GM23338 (cell line): Measurements from ENCODE around the gene PPM1N. TPM values are rescaled to one million over a fixed set of nuclear protein-coding genes. Genes with fewer than 3 reads are reported as not detected.

Experiments used
- ATAC-seq: fragments of 200-7000 bp; cut with Tn5 transposase; 3 replicates; pipeline ENCODE4 v1.9.1; 2020
- DNase-seq: peaks from one replicate; pipeline ENCODE4 v3.0.0-alpha.2; 2015; ENCODE audit warnings: low spot score
- H2AFZ ChIP-seq: fragments of 200-600 bp; sonication (generic); 2 replicates; pipeline ENCODE4 v1.8.0; 2016; ENCODE audit warnings: antibody characterized with exemption, mild to moderate bottlenecking, moderate library complexity
- H3F3A ChIP-seq: fragments of 200-600 bp; sonication (generic); replicated peaks from 2 replicates; pipeline ENCODE4 v1.8.0; 2017; ENCODE audit warnings: antibody characterized with exemption, mixed run types, low read depth
- H3K27ac ChIP-seq: fragments of 200-600 bp; sonication (generic); 2 replicates; pipeline ENCODE4 v1.6.1; 2016; ENCODE audit warnings: low read depth
- H3K27me3 ChIP-seq: fragments of 200-600 bp; sonication (generic); 2 replicates; pipeline ENCODE4 v1.8.0; 2016; ENCODE audit warnings: mild to moderate bottlenecking, mixed run types, moderate library complexity; ENCODE audit not compliant: insufficient read depth
- H3K36me3 ChIP-seq: fragments of 200-600 bp; sonication (generic); 2 replicates; pipeline ENCODE4 v1.8.0; 2016; ENCODE audit warnings: mild to moderate bottlenecking; ENCODE audit not compliant: insufficient read depth
- H3K4me1 ChIP-seq: fragments of 200-600 bp; sonication (generic); 2 replicates; pipeline ENCODE4 v1.8.0; 2016; ENCODE audit warnings: mild to moderate bottlenecking, moderate library complexity; ENCODE audit not compliant: insufficient read depth
- H3K4me2 ChIP-seq: fragments of 200-600 bp; sonication (generic); 2 replicates; pipeline ENCODE4 v1.7.1; 2017; ENCODE audit warnings: mixed run types
- H3K4me3 ChIP-seq: fragments of 200-600 bp; sonication (generic); 2 replicates; pipeline ENCODE4 v1.6.1; 2016; ENCODE audit warnings: mixed run types
- H3K79me2 ChIP-seq: fragments of 200-600 bp; sonication (generic); replicated peaks from 2 replicates; pipeline ENCODE4 v1.8.0; 2017; ENCODE audit warnings: mild to moderate bottlenecking; ENCODE audit not compliant: insufficient read depth
- H3K9me2 ChIP-seq: fragments of 200-600 bp; sonication (generic); 2 replicates; pipeline ENCODE4 v1.8.0; 2017; ENCODE audit not compliant: insufficient read depth
- H4K20me1 ChIP-seq: fragments of 200-600 bp; sonication (generic); replicated peaks from 2 replicates; pipeline ENCODE4 v1.8.0; 2017; ENCODE audit warnings: mild to moderate bottlenecking; ENCODE audit not compliant: insufficient read depth
- H3K27ac Mint-ChIP-seq: 2 replicates; pipeline ENCODE4 v1.8.0; 2020; ENCODE audit warnings: inconsistent platforms, mild to moderate bottlenecking, moderate library complexity, mixed read lengths
- H3K27me3 Mint-ChIP-seq: 3 replicates; pipeline ENCODE4 v1.8.0; 2022; ENCODE audit warnings: low read depth, mild to moderate bottlenecking, moderate library complexity, mixed read lengths, inconsistent platforms; ENCODE audit not compliant: insufficient read depth, poor library complexity
- H3K36me3 Mint-ChIP-seq: 3 replicates; pipeline ENCODE4 v1.8.0; 2021; ENCODE audit warnings: low read depth, mild to moderate bottlenecking, inconsistent platforms, moderate library complexity, mixed read lengths
- H3K4me1 Mint-ChIP-seq: 3 replicates; pipeline ENCODE4 v1.8.0; 2020; ENCODE audit warnings: mild to moderate bottlenecking, inconsistent platforms, mixed read lengths
- H3K4me3 Mint-ChIP-seq: 3 replicates; pipeline ENCODE4 v1.8.0; 2021; ENCODE audit warnings: moderate library complexity, mild to moderate bottlenecking, inconsistent platforms, mixed read lengths
- H3K9me3 Mint-ChIP-seq: 3 replicates; pipeline ENCODE4 v1.8.0; 2020; ENCODE audit warnings: moderate library complexity, mild to moderate bottlenecking, inconsistent platforms, mixed read lengths
- CREB1 ChIP-seq: fragments of 250-450 bp; sonication (Bioruptor Pico); IDR thresholded peaks from 2 replicates; pipeline ENCODE4 v1.5.0; 2020; ENCODE audit warnings: low read depth, mild to moderate bottlenecking, moderate library complexity
- JUNB ChIP-seq: IDR thresholded peaks from one replicate; pipeline ENCODE4 v1.6.1; 2016; ENCODE audit warnings: antibody characterized with exemption; ENCODE audit not compliant: unreplicated experiment
- NANOG ChIP-seq: IDR thresholded peaks from 2 replicates; pipeline ENCODE4 v1.6.1; 2016; ENCODE audit warnings: antibody characterized with exemption, borderline replicate concordance
- POLR2AphosphoS5 ChIP-seq: IDR thresholded peaks from 2 replicates; pipeline ENCODE4 v1.6.1; 2016; ENCODE audit warnings: antibody characterized with exemption, low read depth
- STAT1 ChIP-seq: IDR thresholded peaks from one replicate; pipeline ENCODE4 v1.6.1; 2016; ENCODE audit warnings: antibody characterized with exemption; ENCODE audit not compliant: unreplicated experiment
- ZNF114 ChIP-seq: fragments of 250-450 bp; sonication (Bioruptor Pico); IDR thresholded peaks from 2 replicates; pipeline ENCODE4 v1.5.0; 2020; ENCODE audit warnings: mild to moderate bottlenecking, moderate library complexity
- ZNF331 ChIP-seq: fragments of 250-450 bp; sonication (Bioruptor Pico); IDR thresholded peaks from 2 replicates; pipeline ENCODE4 v1.5.0; 2020; ENCODE audit warnings: low read depth, mild to moderate bottlenecking, moderate library complexity
- polyA plus RNA-seq: library from polyadenylated mRNA; unstranded; fragments of >200 nt; fragmentation: Nextera tagmentation; extraction: Ambion mirVana; gene quantifications from 2 replicates; pipeline ENCODE4 v1.2.1, GENCODE V29; 2016
- total RNA-seq: library from RNA; depleted of rRNA; stranded (reverse); fragments of >200 nt; shearing (Covaris generic); gene quantifications from 2 replicates; pipeline ENCODE4 v1.2.3, GENCODE V29; 2014
- TF ChIP-seq, protein P1 (sequence below): IDR thresholded peaks from one replicate; pipeline ENCODE4 v1.6.1; 2018; ENCODE audit warnings: antibody characterized with exemption; ENCODE audit not compliant: unreplicated experiment
- TF ChIP-seq, protein P2 (sequence below): IDR thresholded peaks from 2 replicates; pipeline ENCODE4 v1.6.1; 2016; ENCODE audit warnings: antibody characterized with exemption
- TF ChIP-seq, protein P3 (sequence below): fragments of 250-450 bp; sonication (Bioruptor Pico); IDR thresholded peaks from 2 replicates; pipeline ENCODE4 v1.5.0; 2020; ENCODE audit warnings: mild to moderate bottlenecking, moderate library complexity
- TF ChIP-seq, protein P4 (sequence below), 2 experiments: fragments of 200-600 bp in 1 of 2; sonication (generic) in 1 of 2; conservative IDR thresholded peaks; 2 replicates each; pipeline versions ENCODE4 v1.5.1 to v1.6.1; 2016 to 2017; ENCODE audit warnings: antibody characterized with exemption in 2 of 2, low read depth in 2 of 2, mild to moderate bottlenecking in 2 of 2, moderate library complexity in 1 of 2

Gene PPM1N
- total and polyA plus RNA-seq, 2 experiments from 2014 or later = 15.2 to 25.1 TPM

DNA sequence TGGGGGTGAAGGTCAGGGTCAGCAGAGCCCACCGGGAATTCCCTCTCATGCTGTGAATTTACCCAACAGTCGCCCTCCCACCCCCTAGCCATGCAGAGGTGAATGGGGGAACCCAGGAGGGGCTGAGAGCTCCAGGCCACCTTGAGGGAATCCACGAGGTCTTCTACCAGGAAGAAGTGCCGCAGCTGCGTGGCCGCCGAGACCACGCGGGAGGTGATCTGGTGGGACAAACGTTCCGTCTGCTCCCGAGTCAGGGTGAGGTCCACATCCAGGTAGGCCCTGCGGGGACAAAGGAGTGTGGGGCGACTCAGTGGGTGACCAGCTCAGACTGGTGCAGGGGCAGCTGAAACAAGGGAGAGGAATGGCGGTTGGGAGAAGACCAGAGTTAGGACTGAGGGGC is 9.5 kb upstream of the PPM1N start (continued):
- TF ChIP-seq, protein P1, sequence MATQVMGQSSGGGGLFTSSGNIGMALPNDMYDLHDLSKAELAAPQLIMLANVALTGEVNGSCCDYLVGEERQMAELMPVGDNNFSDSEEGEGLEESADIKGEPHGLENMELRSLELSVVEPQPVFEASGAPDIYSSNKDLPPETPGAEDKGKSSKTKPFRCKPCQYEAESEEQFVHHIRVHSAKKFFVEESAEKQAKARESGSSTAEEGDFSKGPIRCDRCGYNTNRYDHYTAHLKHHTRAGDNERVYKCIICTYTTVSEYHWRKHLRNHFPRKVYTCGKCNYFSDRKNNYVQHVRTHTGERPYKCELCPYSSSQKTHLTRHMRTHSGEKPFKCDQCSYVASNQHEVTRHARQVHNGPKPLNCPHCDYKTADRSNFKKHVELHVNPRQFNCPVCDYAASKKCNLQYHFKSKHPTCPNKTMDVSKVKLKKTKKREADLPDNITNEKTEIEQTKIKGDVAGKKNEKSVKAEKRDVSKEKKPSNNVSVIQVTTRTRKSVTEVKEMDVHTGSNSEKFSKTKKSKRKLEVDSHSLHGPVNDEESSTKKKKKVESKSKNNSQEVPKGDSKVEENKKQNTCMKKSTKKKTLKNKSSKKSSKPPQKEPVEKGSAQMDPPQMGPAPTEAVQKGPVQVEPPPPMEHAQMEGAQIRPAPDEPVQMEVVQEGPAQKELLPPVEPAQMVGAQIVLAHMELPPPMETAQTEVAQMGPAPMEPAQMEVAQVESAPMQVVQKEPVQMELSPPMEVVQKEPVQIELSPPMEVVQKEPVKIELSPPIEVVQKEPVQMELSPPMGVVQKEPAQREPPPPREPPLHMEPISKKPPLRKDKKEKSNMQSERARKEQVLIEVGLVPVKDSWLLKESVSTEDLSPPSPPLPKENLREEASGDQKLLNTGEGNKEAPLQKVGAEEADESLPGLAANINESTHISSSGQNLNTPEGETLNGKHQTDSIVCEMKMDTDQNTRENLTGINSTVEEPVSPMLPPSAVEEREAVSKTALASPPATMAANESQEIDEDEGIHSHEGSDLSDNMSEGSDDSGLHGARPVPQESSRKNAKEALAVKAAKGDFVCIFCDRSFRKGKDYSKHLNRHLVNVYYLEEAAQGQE = no peak
- TF ChIP-seq CREB1 (CRISPR knock-in tag) = no peak
- TF ChIP-seq NANOG = no peak
- TF ChIP-seq, protein P2, sequence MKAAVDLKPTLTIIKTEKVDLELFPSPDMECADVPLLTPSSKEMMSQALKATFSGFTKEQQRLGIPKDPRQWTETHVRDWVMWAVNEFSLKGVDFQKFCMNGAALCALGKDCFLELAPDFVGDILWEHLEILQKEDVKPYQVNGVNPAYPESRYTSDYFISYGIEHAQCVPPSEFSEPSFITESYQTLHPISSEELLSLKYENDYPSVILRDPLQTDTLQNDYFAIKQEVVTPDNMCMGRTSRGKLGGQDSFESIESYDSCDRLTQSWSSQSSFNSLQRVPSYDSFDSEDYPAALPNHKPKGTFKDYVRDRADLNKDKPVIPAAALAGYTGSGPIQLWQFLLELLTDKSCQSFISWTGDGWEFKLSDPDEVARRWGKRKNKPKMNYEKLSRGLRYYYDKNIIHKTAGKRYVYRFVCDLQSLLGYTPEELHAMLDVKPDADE = no peak
- no peak for TF ChIP-seq ZNF114 (CRISPR knock-in tag)
- TF ChIP-seq STAT1 = no peak
- TF ChIP-seq JUNB = no peak

DNA sequence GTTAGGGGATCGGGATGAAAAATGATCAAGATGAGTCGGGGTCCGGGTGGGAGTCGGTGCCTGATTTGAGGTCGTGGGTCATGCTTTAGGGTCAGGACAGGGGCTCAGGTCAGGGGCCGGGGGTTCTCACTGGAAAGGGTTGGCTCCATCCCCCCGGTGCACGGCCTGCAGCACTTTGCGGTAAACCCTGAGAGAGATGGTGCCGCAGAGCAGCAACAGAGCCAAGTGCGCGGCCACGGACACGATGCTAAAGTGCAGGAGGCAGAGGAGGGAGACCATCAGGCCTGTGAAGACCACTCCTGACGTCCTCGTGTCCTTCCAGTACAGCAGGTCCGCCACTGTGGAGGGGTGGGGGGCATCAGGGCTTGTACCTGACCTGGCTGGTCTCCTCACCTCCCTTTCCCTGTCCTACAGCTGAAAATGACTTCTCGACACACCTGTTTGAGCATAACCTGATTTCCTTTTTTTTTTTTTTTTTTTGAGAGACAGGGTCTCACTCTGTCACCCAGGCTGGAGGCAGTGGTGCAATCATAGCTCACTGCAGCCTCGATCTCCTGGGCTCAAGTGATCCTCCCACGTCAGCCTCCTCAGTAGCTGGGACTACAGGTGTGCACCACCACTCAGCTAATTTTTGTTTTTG is 8.9 kb upstream of the PPM1N start:
- H3K27me3 ChIP-seq = no peaks in the 10 kb centered on the region
- H3K4me1 Mint-ChIP-seq = peaks cover 16% of the 10 kb centered on the region
- H3K36me3 Mint-ChIP-seq = peaks cover 6% of the 10 kb centered on the region
- no peak overlapping the region for H3K4me2 ChIP-seq
- no peaks in the 10 kb centered on the region for H3K9me2 ChIP-seq
- H3K9me3 Mint-ChIP-seq = no peaks in the 10 kb centered on the region; the same call in 2 of the 3 replicates
- ATAC-seq (no peak), DNase-seq (no peak)
- H3K79me2 ChIP-seq = no peaks in the 10 kb centered on the region
- H4K20me1 ChIP-seq = no peaks in the 10 kb centered on the region; the same call in 1 of the 2 replicates
- no peak overlapping the region for H2AFZ ChIP-seq
- peaks cover 18% of the 10 kb centered on the region for H3K27me3 Mint-ChIP-seq
- no peak overlapping the region for H3K27ac Mint-ChIP-seq
- H3K27ac ChIP-seq = no peak overlapping the region
- peaks cover 11% of the 10 kb centered on the region; the same call in 1 of the 2 replicates for H3F3A ChIP-seq
- no peaks in the 10 kb centered on the region for H3K36me3 ChIP-seq
- peaks cover 6% of the 10 kb centered on the region; the same call in 1 of the 2 replicates for H3K4me1 ChIP-seq
- H3K4me3 Mint-ChIP-seq = no peak overlapping the region
- no peak overlapping the region for H3K4me3 ChIP-seq
- TF ChIP-seq JUNB (no peak), NANOG (no peak), POLR2AphosphoS5 (no peak), ZNF114 (CRISPR knock-in tag) (no peak), ZNF331 (CRISPR knock-in tag) (no peak)
- TF ChIP-seq, protein P3, sequence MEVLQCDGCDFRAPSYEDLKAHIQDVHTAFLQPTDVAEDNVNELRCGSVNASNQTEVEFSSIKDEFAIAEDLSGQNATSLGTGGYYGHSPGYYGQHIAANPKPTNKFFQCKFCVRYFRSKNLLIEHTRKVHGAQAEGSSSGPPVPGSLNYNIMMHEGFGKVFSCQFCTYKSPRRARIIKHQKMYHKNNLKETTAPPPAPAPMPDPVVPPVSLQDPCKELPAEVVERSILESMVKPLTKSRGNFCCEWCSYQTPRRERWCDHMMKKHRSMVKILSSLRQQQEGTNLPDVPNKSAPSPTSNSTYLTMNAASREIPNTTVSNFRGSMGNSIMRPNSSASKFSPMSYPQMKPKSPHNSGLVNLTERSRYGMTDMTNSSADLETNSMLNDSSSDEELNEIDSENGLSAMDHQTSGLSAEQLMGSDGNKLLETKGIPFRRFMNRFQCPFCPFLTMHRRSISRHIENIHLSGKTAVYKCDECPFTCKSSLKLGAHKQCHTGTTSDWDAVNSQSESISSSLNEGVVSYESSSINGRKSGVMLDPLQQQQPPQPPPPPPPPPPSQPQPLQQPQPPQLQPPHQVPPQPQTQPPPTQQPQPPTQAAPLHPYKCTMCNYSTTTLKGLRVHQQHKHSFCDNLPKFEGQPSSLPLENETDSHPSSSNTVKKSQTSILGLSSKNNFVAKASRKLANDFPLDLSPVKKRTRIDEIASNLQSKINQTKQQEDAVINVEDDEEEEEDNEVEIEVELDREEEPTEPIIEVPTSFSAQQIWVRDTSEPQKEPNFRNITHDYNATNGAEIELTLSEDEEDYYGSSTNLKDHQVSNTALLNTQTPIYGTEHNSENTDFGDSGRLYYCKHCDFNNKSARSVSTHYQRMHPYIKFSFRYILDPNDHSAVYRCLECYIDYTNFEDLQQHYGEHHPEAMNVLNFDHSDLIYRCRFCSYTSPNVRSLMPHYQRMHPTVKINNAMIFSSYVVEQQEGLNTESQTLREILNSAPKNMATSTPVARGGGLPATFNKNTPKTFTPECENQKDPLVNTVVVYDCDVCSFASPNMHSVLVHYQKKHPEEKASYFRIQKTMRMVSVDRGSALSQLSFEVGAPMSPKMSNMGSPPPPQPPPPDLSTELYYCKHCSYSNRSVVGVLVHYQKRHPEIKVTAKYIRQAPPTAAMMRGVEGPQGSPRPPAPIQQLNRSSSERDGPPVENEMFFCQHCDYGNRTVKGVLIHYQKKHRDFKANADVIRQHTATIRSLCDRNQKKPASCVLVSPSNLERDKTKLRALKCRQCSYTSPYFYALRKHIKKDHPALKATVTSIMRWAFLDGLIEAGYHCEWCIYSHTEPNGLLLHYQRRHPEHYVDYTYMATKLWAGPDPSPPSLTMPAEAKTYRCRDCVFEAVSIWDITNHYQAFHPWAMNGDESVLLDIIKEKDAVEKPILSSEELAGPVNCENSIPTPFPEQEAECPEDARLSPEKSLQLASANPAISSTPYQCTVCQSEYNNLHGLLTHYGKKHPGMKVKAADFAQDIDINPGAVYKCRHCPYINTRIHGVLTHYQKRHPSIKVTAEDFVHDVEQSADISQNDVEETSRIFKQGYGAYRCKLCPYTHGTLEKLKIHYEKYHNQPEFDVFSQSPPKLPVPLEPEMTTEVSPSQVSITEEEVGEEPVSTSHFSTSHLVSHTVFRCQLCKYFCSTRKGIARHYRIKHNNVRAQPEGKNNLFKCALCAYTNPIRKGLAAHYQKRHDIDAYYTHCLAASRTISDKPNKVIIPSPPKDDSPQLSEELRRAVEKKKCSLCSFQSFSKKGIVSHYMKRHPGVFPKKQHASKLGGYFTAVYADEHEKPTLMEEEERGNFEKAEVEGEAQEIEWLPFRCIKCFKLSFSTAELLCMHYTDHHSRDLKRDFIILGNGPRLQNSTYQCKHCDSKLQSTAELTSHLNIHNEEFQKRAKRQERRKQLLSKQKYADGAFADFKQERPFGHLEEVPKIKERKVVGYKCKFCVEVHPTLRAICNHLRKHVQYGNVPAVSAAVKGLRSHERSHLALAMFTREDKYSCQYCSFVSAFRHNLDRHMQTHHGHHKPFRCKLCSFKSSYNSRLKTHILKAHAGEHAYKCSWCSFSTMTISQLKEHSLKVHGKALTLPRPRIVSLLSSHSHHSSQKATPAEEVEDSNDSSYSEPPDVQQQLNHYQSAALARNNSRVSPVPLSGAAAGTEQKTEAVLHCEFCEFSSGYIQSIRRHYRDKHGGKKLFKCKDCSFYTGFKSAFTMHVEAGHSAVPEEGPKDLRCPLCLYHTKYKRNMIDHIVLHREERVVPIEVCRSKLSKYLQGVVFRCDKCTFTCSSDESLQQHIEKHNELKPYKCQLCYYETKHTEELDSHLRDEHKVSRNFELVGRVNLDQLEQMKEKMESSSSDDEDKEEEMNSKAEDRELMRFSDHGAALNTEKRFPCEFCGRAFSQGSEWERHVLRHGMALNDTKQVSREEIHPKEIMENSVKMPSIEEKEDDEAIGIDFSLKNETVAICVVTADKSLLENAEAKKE (CRISPR knock-in tag) = no peak
- TF ChIP-seq, protein P4, sequence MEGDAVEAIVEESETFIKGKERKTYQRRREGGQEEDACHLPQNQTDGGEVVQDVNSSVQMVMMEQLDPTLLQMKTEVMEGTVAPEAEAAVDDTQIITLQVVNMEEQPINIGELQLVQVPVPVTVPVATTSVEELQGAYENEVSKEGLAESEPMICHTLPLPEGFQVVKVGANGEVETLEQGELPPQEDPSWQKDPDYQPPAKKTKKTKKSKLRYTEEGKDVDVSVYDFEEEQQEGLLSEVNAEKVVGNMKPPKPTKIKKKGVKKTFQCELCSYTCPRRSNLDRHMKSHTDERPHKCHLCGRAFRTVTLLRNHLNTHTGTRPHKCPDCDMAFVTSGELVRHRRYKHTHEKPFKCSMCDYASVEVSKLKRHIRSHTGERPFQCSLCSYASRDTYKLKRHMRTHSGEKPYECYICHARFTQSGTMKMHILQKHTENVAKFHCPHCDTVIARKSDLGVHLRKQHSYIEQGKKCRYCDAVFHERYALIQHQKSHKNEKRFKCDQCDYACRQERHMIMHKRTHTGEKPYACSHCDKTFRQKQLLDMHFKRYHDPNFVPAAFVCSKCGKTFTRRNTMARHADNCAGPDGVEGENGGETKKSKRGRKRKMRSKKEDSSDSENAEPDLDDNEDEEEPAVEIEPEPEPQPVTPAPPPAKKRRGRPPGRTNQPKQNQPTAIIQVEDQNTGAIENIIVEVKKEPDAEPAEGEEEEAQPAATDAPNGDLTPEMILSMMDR (conservative IDR thresholded peaks at IDR 0.05; ENCODE audit: low read depth in 2 of 2) = no peak
